HEK293 (cell line): ENCODE measurements around the gene BRPF1.
A peak's percentile ranks its signal among the peaks of the same experiment; 100 is the strongest.

Source experiments
- CTCF ChIA-PET: fragments of 350-600 bp; formaldehyde crosslinking; extraction: SDS; loops from one replicate; lab custom pipeline; 2021; ENCODE audit warnings: antibody characterized with exemption; lab: Yijun Ruan, JAX
- POLR2A ChIA-PET: fragments of 300-600 bp; formaldehyde crosslinking; extraction: SDS; loops from one replicate; lab custom pipeline; 2020; ENCODE audit warnings: antibody characterized with exemption, inconsistent platforms; lab: Yijun Ruan, JAX
- H3K27ac ChIP-seq: fragments of 200-500 bp; sonication (Bioruptor generic); 2 replicates; pipeline ENCODE4 v1.5.1; 2014; ENCODE audit warnings: low read depth, low read length, control low read depth, inconsistent platforms; ENCODE audit errors: extremely low read depth
- H3K36me3 ChIP-seq, 2 experiments: fragments of 200-500 bp in 1 of 2; sonication (Bioruptor generic) in 1 of 2; 1 replicate in 1 of 2; 2 replicates in 1 of 2; pipeline ENCODE4 v1.5.1; 2014 to 2017; ENCODE audit warnings: inconsistent platforms in 2 of 2, low read length in 2 of 2; ENCODE audit not compliant: control insufficient read depth in 2 of 2, insufficient read depth in 1 of 2
- H3K4me1 ChIP-seq: fragments of 200-500 bp; sonication (Bioruptor generic); 2 replicates; pipeline ENCODE4 v1.5.1; 2014; ENCODE audit warnings: mild to moderate bottlenecking, low read length, inconsistent platforms; ENCODE audit not compliant: control insufficient read depth, insufficient read depth
- H3K4me3 ChIP-seq: 2 replicates; pipeline ENCODE4 v1.5.1; 2011; ENCODE audit warnings: low read depth, mild to moderate bottlenecking, control low read depth, low read length, moderate library complexity
- H3K9me3 ChIP-seq: fragments of 200-500 bp; sonication (Bioruptor generic); 2 replicates; pipeline ENCODE4 v1.5.1; 2014; ENCODE audit warnings: low read depth, low read length, inconsistent platforms; ENCODE audit not compliant: control insufficient read depth, insufficient read depth
- CTCF ChIP-seq: fragments of 450-650 bp; formaldehyde crosslinking; IDR thresholded peaks from 2 replicates; pipeline ENCODE4 v1.5.1; 2016; ENCODE audit warnings: missing biosample characterization, missing genetic modification characterization
- GFI1B ChIP-seq: fragments of 450-650 bp; formaldehyde crosslinking; IDR thresholded peaks from 2 replicates; pipeline ENCODE4 v1.5.1; 2016; ENCODE audit warnings: missing biosample characterization, missing genetic modification characterization
- GLI2 ChIP-seq: fragments of 450-650 bp; formaldehyde crosslinking; IDR thresholded peaks from 2 replicates; pipeline ENCODE4; 2017; ENCODE audit warnings: missing biosample characterization, missing genetic modification characterization, low read depth, borderline replicate concordance
- HIC1 ChIP-seq: fragments of 450-650 bp; formaldehyde crosslinking; IDR thresholded peaks from 2 replicates; pipeline ENCODE4 v1.5.1; 2016; ENCODE audit warnings: missing biosample characterization, missing genetic modification characterization
- KLF17 ChIP-seq: fragments of 450-650 bp; formaldehyde crosslinking; IDR thresholded peaks from 2 replicates; pipeline ENCODE4 v1.5.1; 2016; ENCODE audit warnings: missing biosample characterization, missing genetic modification characterization
- PATZ1 ChIP-seq: fragments of 450-650 bp; formaldehyde crosslinking; IDR thresholded peaks from 2 replicates; pipeline ENCODE4 v1.5.1; 2016; ENCODE audit warnings: missing biosample characterization, missing genetic modification characterization
- PRDM2 ChIP-seq: fragments of 450-650 bp; formaldehyde crosslinking; IDR thresholded peaks from 2 replicates; pipeline ENCODE4 v1.5.1; 2016; ENCODE audit warnings: missing biosample characterization, missing genetic modification characterization, borderline replicate concordance
- RBAK ChIP-seq: fragments of 450-650 bp; formaldehyde crosslinking; IDR thresholded peaks from 2 replicates; pipeline ENCODE4 v1.5.1; 2016; ENCODE audit warnings: missing biosample characterization, missing genetic modification characterization
- SCRT1 ChIP-seq: fragments of 450-650 bp; formaldehyde crosslinking; IDR thresholded peaks from 2 replicates; pipeline ENCODE4 v1.5.1; 2016; ENCODE audit warnings: missing biosample characterization, missing genetic modification characterization, borderline replicate concordance
- SCRT2 ChIP-seq: fragments of 450-650 bp; formaldehyde crosslinking; IDR thresholded peaks from 2 replicates; pipeline ENCODE4 v1.5.1; 2016; ENCODE audit warnings: missing biosample characterization, missing genetic modification characterization
- SP7 ChIP-seq: fragments of 450-650 bp; formaldehyde crosslinking; IDR thresholded peaks from 2 replicates; pipeline ENCODE4 v1.5.1; 2016; ENCODE audit warnings: missing biosample characterization, missing genetic modification characterization
- ZBTB20 ChIP-seq: fragments of 450-650 bp; formaldehyde crosslinking; IDR thresholded peaks from 2 replicates; pipeline ENCODE4 v1.5.1; 2016; ENCODE audit warnings: missing biosample characterization, missing genetic modification characterization
- ZBTB21 ChIP-seq: fragments of 450-650 bp; formaldehyde crosslinking; IDR thresholded peaks from 2 replicates; pipeline ENCODE4 v1.5.1; 2017; ENCODE audit warnings: missing biosample characterization, missing genetic modification characterization
- ZFP69B ChIP-seq: fragments of 450-650 bp; formaldehyde crosslinking; IDR thresholded peaks from 2 replicates; pipeline ENCODE4 v1.5.1; 2016; ENCODE audit warnings: missing biosample characterization, missing genetic modification characterization
- ZNF37A ChIP-seq: fragments of 450-650 bp; IDR thresholded peaks from 2 replicates; pipeline ENCODE4 v1.5.1; 2018; ENCODE audit warnings: missing biosample characterization, missing genetic modification characterization
- ZNF449 ChIP-seq: fragments of 450-650 bp; formaldehyde crosslinking; IDR thresholded peaks from 2 replicates; pipeline ENCODE4 v1.5.1; 2017; ENCODE audit warnings: missing biosample characterization, mild to moderate bottlenecking, missing genetic modification characterization, moderate library complexity
- ZNF530 ChIP-seq: fragments of 450-650 bp; formaldehyde crosslinking; IDR thresholded peaks from 2 replicates; pipeline ENCODE4 v1.5.1; 2016; ENCODE audit warnings: low read depth, missing biosample characterization, missing genetic modification characterization
- ZNF544 ChIP-seq: fragments of 450-650 bp; formaldehyde crosslinking; IDR thresholded peaks from 2 replicates; pipeline ENCODE4 v1.5.0; 2017; ENCODE audit warnings: missing biosample characterization, missing genetic modification characterization
- ZNF560 ChIP-seq: fragments of 450-650 bp; formaldehyde crosslinking; IDR thresholded peaks from 2 replicates; pipeline ENCODE4 v1.5.1; 2017; ENCODE audit warnings: missing biosample characterization, missing genetic modification characterization, borderline replicate concordance
- ZNF580 ChIP-seq: fragments of 450-650 bp; formaldehyde crosslinking; IDR thresholded peaks from 2 replicates; pipeline ENCODE4 v1.5.1; 2016; ENCODE audit warnings: missing biosample characterization, missing genetic modification characterization
- ZNF777 ChIP-seq: fragments of 450-650 bp; formaldehyde crosslinking; IDR thresholded peaks from 2 replicates; pipeline ENCODE4 v1.5.1; 2017; ENCODE audit warnings: missing biosample characterization, missing genetic modification characterization, borderline replicate concordance
- ZSCAN30 ChIP-seq: fragments of 450-650 bp; IDR thresholded peaks from 2 replicates; pipeline ENCODE4 v1.5.1; 2018; ENCODE audit warnings: missing biosample characterization, mild to moderate bottlenecking, missing genetic modification characterization, moderate library complexity

The BRPF1 gene

GRCh38 chr3:9715764-9716437 is 15.6 kb upstream of the BRPF1 start:
- ChIA-PET CTCF (interaction anchor here (0.5 to 1.9 kb wide), 21 partner anchors 8 to 510 kb away, joined by 3 to 15 read pairs (median 4); partner anchors contain the start of genes OGG1 and RPUSD3), POLR2A (interaction anchor here (0.6 to 1.3 kb wide), 3 partner anchors 15 to 605 kb away, joined by 3 to 4 read pairs (median 4); partner anchors contain the start of gene SEC13)
- Histone ChIP-seq H3K36me3 (no peaks in the 10 kb centered on the region), H3K4me3 (no peak overlapping the region), H3K9me3 (no peaks in the 10 kb centered on the region), H3K27ac (no peak overlapping the region), H3K4me1 (no peaks in the 10 kb centered on the region)
- peak; percentile 64 for TF ChIP-seq SP7
- 0 out of 2 replicates have a peak, but pooled peaks have one; percentile 21 for TF ChIP-seq KLF17 (tag by site-specific recombination)
- no peak for TF ChIP-seq ZNF560 (tag by site-specific recombination)
- peak; percentile 57 for TF ChIP-seq SCRT2 (tag by site-specific recombination)
- no peak for TF ChIP-seq PRDM2 (tag by site-specific recombination)
- no peak for TF ChIP-seq GFI1B (tag by site-specific recombination)
- no peak for TF ChIP-seq ZBTB21
- no peak for TF ChIP-seq ZNF544 (tag by site-specific recombination)
- no peak for TF ChIP-seq ZNF37A (tag by site-specific recombination)
- TF ChIP-seq ZFP69B (tag by site-specific recombination): no peak
- TF ChIP-seq SCRT1 (tag by site-specific recombination): no peak
- no peak for TF ChIP-seq ZNF530 (tag by site-specific recombination)
- peak; percentile 10; the same call in 1 of the 2 replicates for TF ChIP-seq ZBTB20 (tag by site-specific recombination)
- no peak for TF ChIP-seq HIC1 (tag by site-specific recombination)
- peak; percentile 79 for TF ChIP-seq CTCF (tag by site-specific recombination)
- no peak for TF ChIP-seq RBAK (tag by site-specific recombination)
- TF ChIP-seq ZNF449 (tag by site-specific recombination): peak; percentile 50; the same call in 1 of the 2 replicates
- TF ChIP-seq ZNF777 (tag by site-specific recombination): no peak
- peak; percentile 68 for TF ChIP-seq PATZ1
- TF ChIP-seq GLI2 (tag by site-specific recombination): no peak
- TF ChIP-seq ZNF580 (tag by site-specific recombination): no peak
- TF ChIP-seq ZSCAN30 (tag by site-specific recombination): 0 out of 2 replicates have a peak, but pooled peaks have one; percentile 43
